Activated T-helper 1 cell treated with anti-CD3 and anti-CD28 coated beads, Interleukin-2, amount 50 U/mL, for 16 hours (primary cell): Measurements from ENCODE around the gene STK17A.
"Not testable (repeated sequence)": the region's sequence is repeated elsewhere in the genome, so short reads cannot be mapped to it uniquely, and the experiment has no call there.

Experiments used
- DNase-seq, 2 donors: peaks; one replicate each; pipeline ENCODE4 v3.0.0-alpha.2; 2020; ENCODE audit warnings: low read depth in 1 of 2, low spot score in 1 of 2

STK17A gene

GRCh38 chr7:43656997-43657396, 74.1 kb downstream of the STK17A start:
- DNase-seq: no peak

- DNase-seq: no peak
These were observed 76.0 kb downstream of the STK17A start for GRCh38 chr7:43658718-43659548.

- no peak for DNase-seq
These were observed 76.6 kb downstream of the STK17A start for GRCh38 chr7:43659549-43659896.

GRCh38 chr7:43660141-43660540, 77.2 kb downstream of the STK17A start:
- no peak for DNase-seq

- DNase-seq: no peak
These were observed 81.8 kb downstream of the STK17A start for GRCh38 chr7:43664681-43665080.

- no peak for DNase-seq
These were observed 84.0 kb downstream of the STK17A start for GRCh38 chr7:43666938-43667337.

GRCh38 chr7:43668035-43668434, 85.1 kb downstream of the STK17A start:
- no peak for DNase-seq

GRCh38 chr7:43669286-43670081, 86.6 kb downstream of the STK17A start:
- peak in 1 of 2 donors; percentile 69 for DNase-seq

GRCh38 chr7:43671521-43671920, 88.6 kb downstream of the STK17A start:
- no peak for DNase-seq

GRCh38 chr7:43673243-43673976, 90.5 kb downstream of the STK17A start:
- DNase-seq: not testable (repeated sequence)

- no peak for DNase-seq
These were observed 91.9 kb downstream of the STK17A start for GRCh38 chr7:43674559-43675436.
